Stimulated activated memory B cell treated with anti-CD40 and anti-IgM and Interleukin-4, amounts not matched to agents 10 μg/mL and 1 μg/mL and 100 μg/mL, for 72 hours (primary cell): ENCODE results near the gene STX1A.
"Not testable (repeated sequence)": the region's sequence is repeated elsewhere in the genome, so short reads cannot be mapped to it uniquely, and the experiment has no call there.

Source experiments
- ATAC-seq: fragments of 150-1000 bp; cut with Tn5 transposase; 2 replicates; pipeline ENCODE4 v1.10.0; 2021
- H3K27ac Mint-ChIP-seq: one replicate; pipeline ENCODE4 v1.8.0; 2022; ENCODE audit warnings: mild to moderate bottlenecking, mixed read lengths
- H3K27me3 Mint-ChIP-seq: one replicate; pipeline ENCODE4 v1.8.0; 2022; ENCODE audit warnings: mixed read lengths
- H3K36me3 Mint-ChIP-seq: one replicate; pipeline ENCODE4 v1.8.0; 2022; ENCODE audit warnings: mixed read lengths
- H3K4me1 Mint-ChIP-seq: one replicate; pipeline ENCODE4 v1.8.0; 2022; ENCODE audit warnings: mixed read lengths
- H3K4me3 Mint-ChIP-seq: one replicate; pipeline ENCODE4 v1.8.0; 2022; ENCODE audit warnings: mild to moderate bottlenecking, moderate library complexity, mixed read lengths
- H3K9me3 Mint-ChIP-seq: one replicate; pipeline ENCODE4 v1.8.0; 2022; ENCODE audit warnings: mixed read lengths

STX1A gene

DNA sequence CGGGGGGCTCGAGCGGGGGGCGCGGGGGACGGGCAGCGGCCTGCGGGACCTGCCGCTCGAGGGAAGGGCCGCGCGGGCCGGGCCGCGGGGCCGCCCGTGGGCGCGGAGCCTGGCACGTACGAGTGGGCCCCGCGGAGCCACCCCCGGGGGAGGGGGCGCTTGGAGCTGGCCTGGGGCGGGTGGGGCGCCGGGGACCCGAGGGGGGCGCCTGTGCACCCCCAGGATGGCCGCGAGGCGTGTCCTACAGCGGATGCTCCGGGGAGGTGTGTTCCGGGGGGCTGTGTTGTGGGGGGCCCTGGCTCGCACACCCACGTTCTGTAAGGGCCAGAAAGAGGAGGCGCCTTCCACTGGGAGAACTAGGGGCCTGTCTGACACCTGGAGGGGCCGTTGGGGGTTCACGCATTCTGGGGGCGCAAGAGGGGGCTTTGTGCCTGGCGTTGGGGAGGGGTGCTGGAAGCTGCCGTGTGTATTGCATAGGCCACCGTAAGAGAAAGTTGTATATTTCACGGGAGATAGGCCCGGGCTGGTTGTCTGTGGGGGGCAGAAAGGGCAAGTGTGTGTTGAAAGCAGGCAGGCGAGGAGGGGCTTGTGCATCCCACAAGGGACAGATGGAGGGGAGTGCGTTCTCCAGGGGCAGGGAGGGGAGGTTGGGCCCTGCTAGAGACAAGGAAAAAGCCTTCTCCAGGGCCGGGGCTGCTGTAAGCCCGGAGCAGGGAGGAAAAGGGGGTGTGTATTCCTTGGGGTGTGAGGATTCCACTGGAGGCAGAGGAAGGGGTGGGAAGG, 51.2 kb downstream of the STX1A start:
- H3K27ac Mint-ChIP-seq: peak overlapping the region; percentile 9
- H3K9me3 Mint-ChIP-seq: peaks cover 2% of the 10 kb centered on the region
- H3K4me3 Mint-ChIP-seq: peak overlapping the region; percentile 25
- ATAC-seq: peak; percentile 21
- peaks cover 2% of the 10 kb centered on the region for H3K36me3 Mint-ChIP-seq
- H3K27me3 Mint-ChIP-seq: peaks cover 54% of the 10 kb centered on the region
- peaks cover 26% of the 10 kb centered on the region for H3K4me1 Mint-ChIP-seq

DNA sequence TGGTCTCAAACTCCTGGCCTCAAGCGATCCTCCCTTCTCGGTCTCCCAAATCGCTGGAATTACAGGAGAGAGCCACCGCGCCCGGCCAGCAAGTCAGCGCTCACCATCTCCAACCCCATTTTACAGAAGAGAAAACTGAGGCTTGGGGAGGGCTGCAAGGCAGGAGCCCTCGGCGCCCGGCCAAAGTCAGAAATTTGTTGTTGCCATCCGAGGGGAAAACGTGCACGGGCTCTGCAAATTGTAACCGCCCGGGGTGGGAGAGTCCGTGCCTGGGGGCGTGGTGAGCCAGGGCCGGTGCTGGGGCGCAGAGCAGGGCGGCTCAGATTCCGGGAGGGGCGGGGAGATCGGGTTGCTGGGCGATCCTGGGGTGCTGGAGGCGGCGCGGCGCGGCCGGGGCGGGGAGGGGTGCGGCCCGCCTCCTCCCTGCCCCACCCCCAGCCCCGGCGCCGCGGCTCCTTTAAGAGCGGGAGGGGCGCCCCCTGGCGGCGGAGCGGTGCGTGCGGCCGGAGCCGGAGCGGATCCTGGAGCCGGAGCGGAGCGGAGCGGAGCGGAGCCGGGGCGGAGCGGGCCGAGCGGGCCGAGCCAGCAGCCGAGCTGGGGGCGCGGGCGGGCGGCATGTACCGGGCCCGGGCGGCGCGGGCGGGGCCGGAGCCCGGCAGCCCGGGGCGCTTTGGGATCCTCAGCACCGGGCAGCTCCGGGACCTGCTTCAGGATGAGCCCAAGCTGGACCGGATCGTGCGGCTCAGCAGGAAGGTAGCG, 51.9 kb downstream of the STX1A start, which contains the start of gene VPS37D:
VPS37D (plus strand) TSS at position 488 of the 759 bp plus-strand sequence; CDS start at position 616, 128 bp downstream.
- peak within 1 kb of the TSS; percentile 83 for H3K4me3 Mint-ChIP-seq
- peaks cover 6% of the 10 kb centered on the region for H3K36me3 Mint-ChIP-seq
- peaks cover 7% of the 10 kb centered on the region for H3K9me3 Mint-ChIP-seq
- H3K4me1 Mint-ChIP-seq: peaks cover 26% of the 10 kb centered on the region
- peak; percentile 96 for ATAC-seq
- H3K27me3 Mint-ChIP-seq: peaks cover 62% of the 10 kb centered on the region
- H3K27ac Mint-ChIP-seq: peak within 1 kb of the TSS; percentile 9

DNA sequence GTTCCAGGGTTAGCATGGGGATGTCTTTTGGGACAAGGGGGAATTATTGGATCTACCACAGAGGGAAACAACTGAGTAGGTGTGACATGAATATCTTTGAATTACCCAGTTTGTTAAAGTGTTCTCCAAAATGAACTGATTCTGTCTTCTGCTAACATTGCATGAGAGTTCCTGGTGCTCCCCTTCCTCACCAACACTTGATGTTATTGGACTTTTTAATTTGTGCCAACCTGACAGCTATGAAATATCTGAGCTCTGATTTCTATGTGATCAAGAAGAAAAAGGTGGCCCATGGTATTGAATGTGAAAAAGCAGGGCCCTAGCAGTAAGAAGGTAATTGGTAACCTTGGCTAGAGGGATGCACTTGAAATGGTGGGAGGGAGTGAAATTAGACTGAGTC, 56.4 kb downstream of the STX1A start:
- H3K4me1 Mint-ChIP-seq: peaks cover 10% of the 10 kb centered on the region
- H3K36me3 Mint-ChIP-seq: peaks cover 6% of the 10 kb centered on the region
- H3K4me3 Mint-ChIP-seq: no peak overlapping the region
- peaks cover 65% of the 10 kb centered on the region for H3K27me3 Mint-ChIP-seq
- H3K9me3 Mint-ChIP-seq: peaks cover 7% of the 10 kb centered on the region
- no peak overlapping the region for H3K27ac Mint-ChIP-seq
- ATAC-seq: no peak

DNA sequence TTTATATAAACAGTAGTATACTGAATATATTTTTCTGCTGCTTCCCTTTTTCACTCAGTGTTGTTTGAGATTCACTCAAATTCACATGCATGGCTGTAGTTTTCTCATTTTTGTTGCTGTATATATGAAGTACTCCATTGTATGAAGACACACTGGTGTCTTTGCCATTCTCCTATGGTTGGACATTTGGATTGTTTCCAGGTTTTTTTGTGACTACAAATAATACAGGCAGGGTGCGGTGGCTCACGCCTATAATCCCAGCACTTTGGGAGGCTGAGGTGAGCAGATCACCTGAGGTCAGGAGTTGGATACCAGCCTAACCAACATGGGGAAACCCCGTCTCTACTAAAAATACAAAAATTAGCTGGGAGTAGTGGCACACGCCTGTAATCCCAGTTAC, 58.9 kb downstream of the STX1A start:
- H3K4me1 Mint-ChIP-seq, H3K9me3 Mint-ChIP-seq, H3K27ac Mint-ChIP-seq, H3K4me3 Mint-ChIP-seq, H3K36me3 Mint-ChIP-seq, ATAC-seq: not testable (repeated sequence)
- H3K27me3 Mint-ChIP-seq: peaks cover 56% of the 10 kb centered on the region

DNA sequence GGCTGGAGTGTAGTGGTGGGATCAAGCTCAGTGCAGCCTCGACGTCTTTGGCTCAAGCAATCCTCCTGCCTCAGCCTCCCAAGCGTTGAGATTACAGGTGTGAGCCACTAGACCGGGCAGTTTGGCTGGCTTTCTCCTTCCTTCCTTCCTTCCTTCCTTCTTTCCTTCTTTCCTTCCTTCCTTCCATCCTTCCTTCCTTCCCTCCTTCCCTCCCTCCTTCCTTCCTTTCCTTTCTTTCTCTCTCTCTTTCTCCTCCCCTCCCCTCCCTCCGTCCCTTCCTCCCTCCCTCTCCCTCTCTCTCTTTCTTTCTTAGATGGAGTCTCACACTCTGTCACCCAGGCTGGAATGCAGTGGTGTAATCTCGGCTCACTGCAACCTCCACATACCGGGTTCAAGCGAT, 59.5 kb downstream of the STX1A start:
- peaks cover 56% of the 10 kb centered on the region for H3K27me3 Mint-ChIP-seq
- no peaks in the 10 kb centered on the region for H3K4me1 Mint-ChIP-seq
- H3K4me3 Mint-ChIP-seq: no peak overlapping the region
- peaks cover 9% of the 10 kb centered on the region for H3K9me3 Mint-ChIP-seq
- peaks cover 6% of the 10 kb centered on the region for H3K36me3 Mint-ChIP-seq
- no peak overlapping the region for H3K27ac Mint-ChIP-seq
- ATAC-seq: no peak

DNA sequence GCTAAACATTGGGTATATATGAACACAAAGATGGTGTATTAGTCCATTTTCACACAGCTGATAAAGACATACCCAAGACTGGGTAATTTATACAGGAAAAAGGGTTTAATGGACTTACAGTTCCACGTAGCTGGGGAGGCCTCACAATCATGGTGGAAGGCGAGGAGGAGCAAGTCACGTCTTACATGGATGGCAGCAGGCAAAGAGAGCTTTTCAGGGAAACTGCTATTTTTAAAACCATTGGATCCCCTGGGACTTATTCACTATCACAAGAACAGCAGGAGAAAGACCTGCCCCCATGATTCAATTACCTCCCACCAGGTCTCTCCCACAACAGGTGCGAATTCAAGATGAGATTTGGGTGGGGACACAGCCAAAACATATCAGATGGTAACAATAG, 64.2 kb downstream of the STX1A start:
- H3K36me3 Mint-ChIP-seq, H3K4me3 Mint-ChIP-seq, H3K9me3 Mint-ChIP-seq, H3K27ac Mint-ChIP-seq, ATAC-seq, H3K4me1 Mint-ChIP-seq: not testable (repeated sequence)
- peaks cover 47% of the 10 kb centered on the region for H3K27me3 Mint-ChIP-seq

DNA sequence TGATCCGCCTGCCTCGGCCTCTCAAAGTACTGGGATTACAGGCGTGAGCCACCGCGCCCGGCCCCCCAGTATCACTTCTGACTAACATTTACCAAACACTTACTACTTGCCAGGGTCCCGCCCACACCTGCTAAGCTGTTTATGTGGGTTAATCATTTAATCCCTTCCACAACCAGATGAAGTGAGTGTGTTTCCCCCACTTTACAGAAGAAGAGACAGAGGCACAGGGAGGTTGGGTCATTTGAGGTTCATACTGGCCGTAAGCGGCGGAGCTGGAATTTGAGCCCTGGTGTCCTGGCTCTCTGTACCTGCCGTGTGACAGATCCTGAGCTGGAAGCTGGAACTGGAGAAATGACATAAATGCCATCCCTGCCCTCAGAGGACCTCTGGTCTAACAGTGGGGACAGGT, 66.9 kb downstream of the STX1A start:
- Mint-ChIP-seq H3K27me3 (peaks cover 66% of the 10 kb centered on the region), H3K4me3 (no peak overlapping the region), H3K36me3 (no peaks in the 10 kb centered on the region), H3K9me3 (peaks cover 2% of the 10 kb centered on the region), H3K4me1 (peaks cover 19% of the 10 kb centered on the region), H3K27ac (no peak overlapping the region)
- ATAC-seq: no peak

DNA sequence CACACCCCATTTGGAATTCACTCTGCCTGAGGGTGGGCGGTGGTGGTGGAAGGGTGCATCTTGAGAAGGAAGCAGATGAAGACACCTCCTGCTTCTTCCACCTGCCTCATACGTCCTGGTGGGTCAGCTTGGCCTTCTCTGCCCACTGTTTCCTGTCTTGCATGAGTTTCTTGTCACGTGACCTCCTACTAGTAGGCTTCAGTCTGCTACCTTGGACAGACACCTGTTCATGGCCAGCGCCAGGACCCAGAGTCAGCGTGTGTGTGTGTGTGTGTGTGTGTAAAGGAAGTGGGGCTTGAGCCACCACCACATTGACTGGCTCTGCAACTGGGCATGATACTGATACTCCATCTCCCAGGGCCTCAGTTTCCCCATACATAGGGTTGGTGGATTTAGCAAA, 68.9 kb downstream of the STX1A start:
- H3K27me3 Mint-ChIP-seq: peaks cover 82% of the 10 kb centered on the region
- H3K9me3 Mint-ChIP-seq: peaks cover 2% of the 10 kb centered on the region

DNA sequence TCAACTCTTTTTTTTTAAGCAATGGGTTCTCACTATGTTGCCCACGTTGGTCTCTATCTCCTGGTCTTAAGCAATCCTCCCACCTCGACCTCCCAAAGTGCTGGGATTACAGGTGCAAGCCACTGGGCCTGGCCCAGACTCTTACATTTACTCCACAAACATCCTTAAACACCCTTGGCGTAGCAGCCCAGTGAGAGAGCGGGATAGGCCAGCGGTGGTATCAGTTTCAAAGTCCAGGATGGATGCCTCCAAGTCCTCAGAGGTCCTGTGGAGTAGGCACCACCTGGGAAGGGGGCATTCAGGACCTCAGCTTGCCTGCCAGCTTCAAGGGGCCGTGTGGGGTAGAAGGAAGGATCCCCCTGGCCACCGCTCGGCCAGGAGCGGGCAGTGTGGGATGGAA, 69.9 kb downstream of the STX1A start:
- peaks cover 19% of the 10 kb centered on the region for H3K4me1 Mint-ChIP-seq
- peak overlapping the region; percentile 27 for H3K4me3 Mint-ChIP-seq
- no peaks in the 10 kb centered on the region for H3K9me3 Mint-ChIP-seq
- no peak overlapping the region for H3K27ac Mint-ChIP-seq
- H3K36me3 Mint-ChIP-seq: no peaks in the 10 kb centered on the region
- peaks cover 81% of the 10 kb centered on the region for H3K27me3 Mint-ChIP-seq
- ATAC-seq: no peak

More for the DNA sequence above, 68.9 kb downstream of the STX1A start:
- no peak for ATAC-seq
- Mint-ChIP-seq H3K36me3 (no peaks in the 10 kb centered on the region), H3K27ac (no peak overlapping the region), H3K4me1 (peaks cover 19% of the 10 kb centered on the region), H3K4me3 (no peak overlapping the region)
